ENCODE results near the gene GSTT4.

- TF ChIP-seq EZH2 (IDR thresholded peaks at IDR 0.05; ENCODE audit: borderline replicate concordance, low read length), result no peak
- TF ChIP-seq, protein P1, sequence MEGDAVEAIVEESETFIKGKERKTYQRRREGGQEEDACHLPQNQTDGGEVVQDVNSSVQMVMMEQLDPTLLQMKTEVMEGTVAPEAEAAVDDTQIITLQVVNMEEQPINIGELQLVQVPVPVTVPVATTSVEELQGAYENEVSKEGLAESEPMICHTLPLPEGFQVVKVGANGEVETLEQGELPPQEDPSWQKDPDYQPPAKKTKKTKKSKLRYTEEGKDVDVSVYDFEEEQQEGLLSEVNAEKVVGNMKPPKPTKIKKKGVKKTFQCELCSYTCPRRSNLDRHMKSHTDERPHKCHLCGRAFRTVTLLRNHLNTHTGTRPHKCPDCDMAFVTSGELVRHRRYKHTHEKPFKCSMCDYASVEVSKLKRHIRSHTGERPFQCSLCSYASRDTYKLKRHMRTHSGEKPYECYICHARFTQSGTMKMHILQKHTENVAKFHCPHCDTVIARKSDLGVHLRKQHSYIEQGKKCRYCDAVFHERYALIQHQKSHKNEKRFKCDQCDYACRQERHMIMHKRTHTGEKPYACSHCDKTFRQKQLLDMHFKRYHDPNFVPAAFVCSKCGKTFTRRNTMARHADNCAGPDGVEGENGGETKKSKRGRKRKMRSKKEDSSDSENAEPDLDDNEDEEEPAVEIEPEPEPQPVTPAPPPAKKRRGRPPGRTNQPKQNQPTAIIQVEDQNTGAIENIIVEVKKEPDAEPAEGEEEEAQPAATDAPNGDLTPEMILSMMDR (conservative IDR thresholded peaks at IDR 0.05 in 1 of 2, IDR thresholded peaks at IDR 0.05 in 1 of 2; ENCODE audit: extremely low read depth in 1 of 2, insufficient read depth in 1 of 2, low read depth in 1 of 2, low read length in 2 of 2), result no peak
Measured at GRCh38 chr22:24027991-24028390, 22.7 kb upstream of the GSTT4 start.

Data from mammary epithelial cell (primary cell).